CD4-positive, alpha-beta T cell treated with Interleukin-2 at 100 ng/mL for 4 hours (primary cell): ENCODE measurements around the gene NKAIN2.
"Not testable (repeated sequence)": the region's sequence is repeated elsewhere in the genome, so short reads cannot be mapped to it uniquely, and the experiment has no call there.

ENCODE experiments used
- DNase-seq: peaks from one replicate; pipeline ENCODE4 v3.0.0-alpha.2; 2020; ENCODE audit warnings: low spot score

The NKAIN2 gene

DNA sequence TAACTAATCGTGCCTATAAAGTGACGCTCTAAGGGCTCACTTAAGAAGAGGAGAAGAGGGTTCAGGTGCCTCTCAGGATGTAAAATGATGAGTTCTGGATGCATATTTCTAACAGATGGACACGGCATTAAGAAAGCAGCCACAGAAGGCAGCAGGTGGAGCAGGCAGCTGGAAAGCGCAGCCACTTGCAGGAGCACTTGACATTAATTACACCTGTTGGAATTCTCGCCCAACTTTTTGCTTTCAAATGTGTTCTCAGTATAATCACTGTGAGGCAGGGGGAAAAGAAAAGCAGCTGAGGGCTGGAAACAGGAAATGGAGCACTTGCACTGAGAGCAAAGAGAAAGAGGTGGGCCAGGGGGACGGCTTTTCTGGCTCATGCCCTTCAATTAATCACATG, 164.2 kb downstream of the NKAIN2 start:
- no peak for DNase-seq

DNA sequence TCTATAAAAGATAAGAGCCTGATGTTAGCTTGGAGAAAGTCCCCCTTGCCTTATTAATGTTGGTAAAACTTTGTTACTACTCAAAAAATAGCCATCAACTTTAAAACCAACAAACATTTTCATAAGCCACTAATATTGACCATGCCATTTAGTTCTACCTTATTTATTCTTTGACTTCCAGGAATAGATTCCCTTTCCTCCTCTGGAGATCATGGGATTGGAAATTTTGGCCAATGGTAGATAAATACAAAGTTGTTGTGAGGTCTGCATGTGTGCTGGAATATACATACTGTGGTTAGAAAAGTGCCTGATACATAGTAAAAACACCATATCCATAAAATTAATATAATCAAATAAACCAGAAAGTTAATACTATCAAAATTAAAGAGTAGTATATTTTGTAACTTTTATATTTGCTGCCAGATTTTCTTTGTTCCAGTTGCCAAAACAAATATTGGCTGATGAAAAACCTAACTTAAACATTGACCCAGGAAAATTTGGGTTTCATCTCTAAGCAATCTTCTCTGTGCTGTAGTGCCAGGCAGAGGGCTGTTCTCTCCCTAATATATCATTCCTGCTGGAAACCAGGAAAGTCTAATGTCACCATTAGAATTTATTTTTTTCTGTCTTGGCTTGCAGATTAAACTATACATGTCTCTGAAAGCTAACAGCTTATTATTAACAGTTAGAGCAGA, 169.1 kb downstream of the NKAIN2 start:
- DNase-seq = no peak

DNA sequence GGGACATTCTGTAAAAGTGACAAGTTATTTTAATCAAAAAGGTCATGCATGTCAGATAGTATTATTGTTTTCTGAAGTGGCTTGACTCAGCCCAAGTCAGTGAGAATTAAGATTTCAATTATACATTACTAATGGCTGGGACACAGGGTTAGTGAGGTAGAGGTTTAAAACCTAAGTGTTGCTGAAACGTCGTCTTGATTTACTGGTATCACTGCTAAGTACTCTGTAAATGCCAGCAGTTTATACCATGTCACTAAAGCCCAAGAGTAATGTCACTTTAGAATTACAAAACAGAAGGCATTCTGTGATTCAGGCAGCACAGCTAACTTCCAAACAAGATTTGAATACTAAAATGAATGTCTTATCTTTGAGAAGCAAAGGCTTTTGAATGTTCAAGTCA, 176.6 kb downstream of the NKAIN2 start:
- DNase-seq = no peak

DNA sequence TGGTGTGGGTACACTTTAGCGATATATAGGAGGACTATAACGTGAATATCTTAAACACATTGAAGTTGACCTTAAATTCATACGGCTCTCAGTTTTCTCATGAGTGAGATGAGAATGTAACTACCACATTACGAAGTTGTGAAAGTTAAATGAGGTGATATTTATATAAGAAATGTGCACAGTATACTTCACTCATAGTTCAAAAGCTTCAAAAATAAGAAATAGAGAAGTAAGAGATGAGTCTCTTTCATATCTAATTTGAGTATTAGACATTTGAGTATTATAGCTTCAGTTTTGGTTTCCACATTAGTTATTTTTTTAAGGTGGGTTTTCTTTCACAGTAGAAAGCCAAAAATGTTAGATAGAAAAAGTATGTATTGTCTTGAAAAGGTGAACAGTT, 183.3 kb downstream of the NKAIN2 start:
- DNase-seq = no peak

DNA sequence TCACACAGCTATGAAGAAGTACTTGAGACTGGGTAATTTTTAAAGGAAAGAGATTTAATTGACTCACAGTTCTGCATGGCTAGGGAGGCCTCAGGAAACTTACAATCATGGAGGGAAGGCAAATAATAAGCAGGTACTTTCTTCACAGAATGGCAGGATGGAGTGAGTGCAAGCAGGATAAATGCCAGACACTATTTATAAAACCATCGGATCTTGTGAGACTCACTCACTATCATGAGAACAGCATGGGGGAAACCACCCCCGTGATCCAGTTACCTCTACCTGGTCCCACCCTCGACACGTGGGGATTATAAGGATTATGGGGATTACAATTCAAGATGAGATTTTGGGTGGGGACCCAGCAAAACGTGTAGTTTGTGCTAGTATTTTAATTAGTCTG, 186.3 kb downstream of the NKAIN2 start:
- DNase-seq = not testable (repeated sequence)

DNA sequence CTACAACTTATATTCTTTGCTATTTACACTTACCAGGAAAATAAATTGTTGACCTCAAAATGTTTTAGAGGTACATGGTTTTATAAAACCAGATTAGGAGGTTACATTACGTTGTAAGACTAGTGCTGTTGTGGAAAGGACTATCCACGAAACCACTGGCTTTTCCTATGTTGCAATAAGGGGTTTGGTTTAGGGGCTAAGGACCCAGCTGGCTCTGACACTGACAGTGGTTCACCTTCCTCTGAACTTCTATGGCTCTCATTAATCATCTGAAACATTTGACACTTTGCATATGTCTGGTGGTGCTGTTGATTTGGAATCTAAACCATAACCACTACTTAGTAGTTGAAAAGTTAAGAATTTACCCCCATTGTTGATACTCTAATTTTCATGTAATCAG, 186.7 kb downstream of the NKAIN2 start:
- no peak for DNase-seq

DNA sequence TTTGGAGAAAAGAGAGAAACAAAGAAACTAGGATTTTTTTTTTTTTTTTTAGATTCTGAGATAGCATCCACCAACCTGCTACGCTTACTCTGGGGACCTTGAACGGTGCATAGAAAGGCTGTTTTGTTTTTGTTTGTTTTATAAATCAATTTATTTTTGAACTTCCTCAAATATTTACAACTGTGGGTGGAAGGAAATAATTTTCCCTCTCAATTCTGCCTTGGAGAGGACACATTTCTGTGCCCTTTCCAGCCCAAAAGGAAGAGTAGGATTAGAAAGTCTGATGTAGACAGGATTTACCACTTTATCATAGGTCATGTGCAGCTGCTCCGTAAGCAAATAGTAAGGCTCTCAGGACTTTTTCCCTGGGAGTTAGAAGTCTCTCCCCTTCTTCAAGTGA, 190.5 kb downstream of the NKAIN2 start:
- DNase-seq = no peak

DNA sequence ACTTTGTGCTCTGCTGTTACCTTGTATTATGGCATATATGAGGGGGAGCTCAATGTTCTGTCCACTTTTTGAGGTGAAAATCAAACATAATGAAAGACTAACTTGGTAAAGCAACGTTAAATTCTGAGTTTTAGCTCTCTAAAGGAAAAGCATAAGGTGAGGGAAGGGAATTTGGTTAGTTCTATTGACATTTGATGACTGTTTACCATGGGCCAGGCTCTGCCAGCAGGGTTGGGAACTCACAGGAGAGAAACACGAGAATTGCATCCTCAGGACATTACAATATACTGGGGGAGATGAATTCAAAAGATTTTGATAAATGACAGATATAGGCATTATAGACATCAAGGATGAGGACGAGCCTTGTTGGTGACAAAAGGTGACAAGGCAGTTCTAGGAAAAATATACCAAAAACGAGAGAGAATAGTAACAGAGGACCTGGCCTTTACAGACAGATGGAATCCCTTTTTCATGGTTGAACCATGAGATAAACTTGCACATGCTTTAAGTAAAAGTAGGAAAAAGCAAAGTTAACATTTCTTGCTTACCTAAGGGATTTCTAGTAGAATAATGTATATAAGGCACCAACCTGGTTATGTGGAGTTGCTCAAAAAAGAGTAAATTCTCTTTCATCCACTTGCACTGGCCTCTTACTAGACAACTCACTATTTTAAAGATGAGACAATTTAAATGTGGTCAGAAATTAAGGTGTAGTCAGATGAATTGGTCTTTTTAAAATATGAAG, 191.4 kb downstream of the NKAIN2 start:
- no peak for DNase-seq

DNA sequence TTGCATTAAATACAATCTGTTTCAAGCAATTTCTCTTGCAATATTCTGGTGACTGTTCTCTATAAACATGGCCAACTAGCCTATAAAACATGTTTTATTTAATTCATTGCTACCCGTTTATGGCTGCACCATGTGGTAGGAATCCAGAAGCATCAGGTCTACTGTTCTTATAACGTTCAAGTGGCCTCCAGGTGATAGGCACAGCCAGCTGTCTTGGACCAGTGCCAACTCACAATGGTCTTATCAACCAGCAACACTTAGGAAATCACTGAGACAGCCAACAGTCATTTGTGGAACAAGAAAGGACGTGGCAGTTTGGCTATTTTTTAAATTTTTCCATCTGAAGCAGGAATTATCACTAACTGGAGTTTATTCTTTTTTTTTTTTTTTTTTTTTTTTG, 193.6 kb downstream of the NKAIN2 start:
- DNase-seq = no peak

DNA sequence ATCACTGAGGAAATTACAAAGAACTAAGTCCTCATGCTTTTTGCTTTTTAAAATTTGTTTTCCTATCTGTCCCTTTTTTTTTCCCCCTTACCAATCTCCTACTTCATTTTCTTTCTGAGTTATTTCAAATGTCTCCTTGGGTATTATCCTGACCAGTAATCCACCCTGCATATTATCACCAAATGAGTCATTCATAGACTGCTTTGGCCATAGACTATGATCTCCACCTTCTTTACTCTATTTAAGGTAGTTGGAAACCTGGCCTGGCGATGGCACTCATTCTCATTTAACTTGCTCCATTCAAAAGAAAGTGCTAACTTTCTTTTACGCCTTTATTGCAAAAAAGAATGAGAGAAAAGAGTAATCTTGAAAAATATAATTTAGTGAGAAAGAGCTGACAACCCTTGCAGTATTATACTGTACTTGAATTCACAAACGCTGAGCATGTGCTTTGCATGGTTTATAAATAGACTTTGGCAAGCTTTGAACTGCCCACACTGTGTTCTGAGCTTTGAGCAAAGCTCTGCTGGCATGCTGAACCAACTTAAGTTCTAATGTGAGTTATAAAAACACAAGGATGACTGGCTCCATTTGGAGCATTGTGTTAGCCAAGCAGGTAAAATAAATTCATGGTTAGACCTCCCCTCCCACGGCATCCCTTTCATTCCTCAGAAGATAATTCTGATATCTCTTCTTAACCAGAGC, 198.9 kb downstream of the NKAIN2 start:
- no peak for DNase-seq

DNA sequence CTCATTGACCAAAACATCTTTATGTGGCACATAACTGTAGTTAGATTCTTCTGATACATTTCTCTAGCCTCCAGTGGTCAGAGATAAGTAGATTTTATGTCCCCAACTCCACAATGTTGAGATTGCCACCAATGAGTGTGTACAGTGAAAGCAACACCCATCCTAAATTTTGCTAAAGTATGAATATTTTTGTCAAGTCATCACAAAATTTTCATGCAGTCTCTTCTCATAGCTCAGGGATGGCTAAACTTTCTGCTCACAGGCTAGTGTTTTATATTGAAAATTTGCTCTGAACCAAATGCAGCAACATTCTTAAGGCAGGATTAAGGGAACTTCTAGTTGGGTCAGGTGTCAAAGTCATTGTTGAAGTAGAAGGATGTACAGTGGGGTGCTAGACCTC, 203.6 kb downstream of the NKAIN2 start:
- no peak for DNase-seq

DNA sequence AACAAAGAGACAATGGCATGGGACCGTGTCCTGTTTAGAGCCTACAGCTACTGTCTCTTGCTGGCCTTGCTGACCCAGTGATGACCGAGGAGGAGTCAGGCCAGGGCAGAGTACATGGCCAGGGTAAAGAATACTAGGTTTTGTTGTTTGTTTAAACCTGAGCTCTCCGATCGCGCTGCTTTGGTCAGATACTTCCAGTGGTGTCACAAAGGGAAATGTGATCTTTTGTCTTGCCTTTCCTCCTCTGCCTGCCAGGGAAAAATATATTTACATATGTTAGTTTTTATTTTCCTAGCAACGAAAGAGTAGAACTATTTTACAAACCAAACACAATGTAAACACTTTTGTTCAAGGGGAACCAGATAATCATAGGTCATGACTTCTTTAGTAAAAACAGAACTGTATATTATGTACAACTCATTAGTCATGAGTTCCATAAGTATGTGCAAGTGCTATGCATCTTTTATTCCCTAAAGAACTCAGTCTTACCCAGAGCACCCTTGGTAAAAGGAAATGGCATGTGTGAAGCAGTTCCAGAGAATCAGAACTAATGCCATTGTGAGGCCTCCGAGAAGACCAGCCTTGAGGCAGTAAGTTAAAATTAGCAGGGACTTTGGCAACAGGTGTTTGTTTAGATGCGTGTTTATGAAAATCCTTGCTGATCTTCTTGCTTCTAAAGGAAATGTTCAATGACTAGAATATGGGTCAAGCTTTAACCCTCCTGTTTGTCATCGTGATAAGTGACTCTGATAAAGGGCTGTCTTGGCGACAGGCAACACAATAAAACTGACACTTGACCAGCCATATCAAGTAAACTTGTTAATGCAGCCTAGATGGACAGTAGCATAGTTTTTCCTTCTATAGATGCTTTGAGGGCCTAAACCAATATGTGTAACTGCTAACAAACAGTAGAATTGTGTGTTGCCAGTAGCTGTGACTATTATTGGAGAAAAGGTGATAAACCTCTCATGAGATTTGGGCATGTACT, 204.6 kb downstream of the NKAIN2 start:
- DNase-seq = no peak

DNA sequence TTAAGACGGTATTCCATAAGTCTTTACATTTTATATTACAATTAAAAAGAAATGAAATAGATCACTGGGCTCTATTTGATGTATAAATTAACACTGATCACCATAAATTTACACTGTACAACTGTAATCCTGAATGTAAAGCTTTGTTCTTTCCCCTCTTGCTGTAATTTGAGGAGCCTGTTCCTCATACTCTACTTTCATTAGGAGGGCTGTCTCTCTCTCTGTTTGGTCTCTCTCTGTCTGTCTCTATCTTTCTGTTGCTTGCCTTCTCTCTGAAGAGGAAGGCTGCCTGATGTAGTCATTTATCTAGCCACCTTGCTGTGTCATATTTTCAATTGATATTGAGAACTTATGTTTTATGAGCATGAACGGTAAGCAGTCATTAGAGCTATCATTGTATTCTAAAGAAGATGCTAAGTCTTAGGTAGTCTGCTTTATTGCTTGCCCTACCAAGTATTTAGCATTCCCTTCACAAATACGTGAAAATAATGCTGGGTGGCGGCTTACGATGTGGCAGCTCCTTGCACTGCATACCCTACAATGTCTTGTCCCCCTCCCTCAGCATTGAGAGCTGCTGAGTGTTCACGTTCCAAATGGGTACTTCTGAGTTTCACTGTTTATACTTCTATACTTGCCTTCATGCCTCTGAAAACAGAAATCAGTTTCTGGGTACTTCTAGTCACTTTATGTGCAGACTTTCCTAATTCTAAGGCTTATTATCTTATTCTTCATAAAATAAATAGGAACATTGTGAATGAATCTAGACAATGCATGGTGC, 205.5 kb downstream of the NKAIN2 start:
- DNase-seq = no peak

DNA sequence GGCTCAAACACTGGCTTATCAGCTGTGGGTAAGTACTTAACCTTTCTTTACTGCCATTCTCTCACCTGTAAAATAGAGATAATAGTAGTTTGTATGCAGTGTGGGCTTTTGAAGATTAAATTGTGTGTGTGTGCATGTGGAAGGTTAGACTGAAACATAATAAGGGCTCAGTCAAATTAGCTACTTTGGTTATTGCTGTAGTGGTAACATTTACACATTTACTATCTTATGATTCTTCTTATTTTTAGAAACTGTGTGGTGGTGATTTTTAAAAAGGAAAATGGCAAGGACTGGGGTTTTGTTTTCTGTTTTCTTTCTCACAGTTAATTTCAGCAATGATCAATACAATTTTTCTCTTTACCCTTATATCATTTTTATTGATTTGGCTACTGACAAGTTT, 206.9 kb downstream of the NKAIN2 start:
- no peak for DNase-seq

DNA sequence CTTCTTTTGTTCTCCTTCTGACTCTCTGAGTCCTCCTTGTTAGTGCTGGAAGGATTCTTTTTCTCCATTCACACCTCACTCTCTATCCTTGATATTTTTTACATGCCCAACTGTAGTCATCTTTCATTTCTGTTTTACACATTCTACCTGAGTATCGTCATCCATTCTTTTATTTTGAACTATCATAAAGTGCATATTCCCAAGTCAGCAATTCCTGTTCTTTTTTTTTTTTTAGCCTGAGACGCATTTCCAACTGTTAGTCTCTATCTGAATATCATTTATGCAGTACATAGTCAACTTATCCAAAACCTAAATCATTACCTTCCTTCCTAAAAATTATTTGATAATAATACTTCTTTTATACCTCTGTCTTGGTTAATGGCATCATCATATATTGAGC, 207.5 kb downstream of the NKAIN2 start:
- no peak for DNase-seq

DNA sequence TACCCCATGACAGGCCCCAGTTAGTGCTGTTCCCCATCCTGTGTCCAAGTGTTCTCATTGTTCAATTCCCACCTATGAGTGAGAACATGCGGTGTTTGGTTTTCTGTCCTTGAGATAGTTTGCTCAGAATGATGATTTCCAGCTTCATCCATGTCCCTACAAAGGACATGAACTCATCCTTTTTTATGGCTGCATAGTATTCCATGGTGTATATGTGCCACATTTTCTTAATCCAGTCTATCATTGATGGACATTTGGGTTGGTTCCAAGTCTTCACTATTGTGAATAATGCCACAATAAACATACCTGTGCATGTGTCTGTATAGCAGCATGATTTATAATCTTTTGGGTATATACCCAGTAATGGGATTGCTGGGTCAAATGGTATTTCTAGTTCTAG, 218.4 kb downstream of the NKAIN2 start:
- not testable (repeated sequence) for DNase-seq

DNA sequence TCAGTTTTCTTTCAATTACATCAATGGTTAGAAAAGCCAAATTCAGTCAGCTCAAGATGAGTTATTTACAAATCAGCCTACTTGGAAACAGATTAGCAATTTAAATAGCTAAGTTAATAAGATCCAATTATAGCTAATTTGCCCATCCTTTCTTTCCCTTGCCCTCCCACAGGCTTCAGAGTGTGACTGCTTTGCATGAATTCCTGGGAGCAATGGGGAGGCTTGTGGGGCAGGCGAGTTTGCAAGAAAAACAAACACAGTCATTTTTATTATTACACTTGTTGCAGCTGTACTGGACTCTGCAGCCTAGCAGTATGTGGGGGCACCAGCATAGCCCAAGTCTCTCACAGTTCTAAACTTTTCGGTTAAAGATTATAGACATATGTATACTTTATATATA, 219.0 kb downstream of the NKAIN2 start:
- DNase-seq = no peak

DNA sequence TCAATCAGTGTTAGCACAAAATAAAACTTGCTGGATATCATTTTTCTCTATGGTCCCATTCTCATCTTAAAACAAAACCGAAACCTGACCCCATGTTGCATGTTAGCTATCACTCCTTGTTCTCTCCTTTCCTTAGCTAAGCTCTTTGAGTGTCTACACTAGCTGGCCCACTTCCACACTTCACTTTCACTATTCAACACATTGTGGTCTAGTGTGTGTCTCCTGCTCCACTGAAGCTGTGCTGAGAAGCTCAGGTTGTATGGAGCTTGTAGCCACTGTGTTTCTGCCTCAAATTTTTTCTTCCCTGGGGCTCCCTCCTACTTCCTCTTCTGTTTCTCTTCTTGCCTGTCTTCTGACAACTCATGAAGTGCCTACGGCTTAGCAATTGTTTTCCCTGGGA, 223.0 kb downstream of the NKAIN2 start:
- no peak for DNase-seq

DNA sequence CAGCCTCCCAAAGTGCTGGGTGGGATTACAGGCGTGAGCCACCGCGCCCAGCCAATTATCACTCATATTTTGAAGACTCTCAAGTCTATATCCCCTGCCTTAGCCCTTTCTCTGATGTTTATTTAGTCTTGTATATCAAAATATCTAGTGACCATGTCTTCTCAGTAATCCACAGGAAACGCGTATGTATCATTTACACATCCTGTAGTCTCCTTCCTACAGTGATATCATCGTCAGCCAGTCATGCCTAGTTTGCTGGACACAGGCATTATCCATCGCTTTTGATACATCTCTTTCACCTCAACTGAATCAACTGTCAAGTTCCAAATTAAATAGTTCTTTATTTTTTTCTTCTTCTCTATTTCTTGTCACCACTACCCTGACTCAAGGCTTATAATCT, 223.7 kb downstream of the NKAIN2 start:
- no peak for DNase-seq

DNA sequence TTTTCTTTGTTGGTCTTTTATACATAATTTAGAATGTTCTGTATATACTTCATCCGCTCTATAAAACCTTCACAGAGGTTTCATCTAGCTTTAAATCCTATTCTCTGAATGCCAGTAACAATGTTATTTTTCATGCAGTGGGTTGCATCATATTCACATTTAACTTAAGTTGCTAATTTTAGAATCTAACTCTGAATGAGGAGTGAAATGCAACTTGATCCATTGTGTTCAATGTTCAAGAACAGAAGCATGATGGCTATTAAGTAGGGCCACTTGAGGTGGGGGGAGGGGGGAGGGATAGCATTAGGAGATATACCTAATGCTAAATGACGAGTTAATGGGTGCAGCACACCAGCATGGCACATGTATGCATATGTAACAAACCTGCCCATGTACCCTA, 224.5 kb downstream of the NKAIN2 start:
- DNase-seq = no peak

DNA sequence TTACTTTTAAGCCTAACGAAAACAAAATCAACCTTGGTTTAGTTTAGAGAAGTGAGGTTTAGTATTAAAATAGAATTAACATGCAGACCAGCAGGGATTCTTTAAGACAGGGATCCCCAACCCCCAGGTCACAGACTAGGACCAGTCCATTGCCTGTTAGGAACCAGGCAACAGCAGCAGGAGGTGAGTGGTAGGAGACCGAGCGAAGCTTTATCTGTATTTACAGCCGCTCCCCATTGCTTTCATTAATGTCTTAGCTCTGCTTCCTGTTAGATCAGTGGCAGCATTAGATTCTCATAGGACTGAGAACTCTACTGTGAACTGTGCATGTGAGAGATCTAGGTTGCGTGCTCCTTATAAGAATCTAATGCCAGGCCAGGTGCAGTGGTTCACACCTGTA, 225.9 kb downstream of the NKAIN2 start:
- DNase-seq = no peak
